Activated gamma-delta T cell treated with Interleukin-2 at 50 U/mL for 16 hours (primary cell): ENCODE results near the gene FRMD4B.

Source experiments
- DNase-seq: peaks from one replicate; pipeline ENCODE4 v3.0.0-alpha.2; 2020

The FRMD4B gene

DNA sequence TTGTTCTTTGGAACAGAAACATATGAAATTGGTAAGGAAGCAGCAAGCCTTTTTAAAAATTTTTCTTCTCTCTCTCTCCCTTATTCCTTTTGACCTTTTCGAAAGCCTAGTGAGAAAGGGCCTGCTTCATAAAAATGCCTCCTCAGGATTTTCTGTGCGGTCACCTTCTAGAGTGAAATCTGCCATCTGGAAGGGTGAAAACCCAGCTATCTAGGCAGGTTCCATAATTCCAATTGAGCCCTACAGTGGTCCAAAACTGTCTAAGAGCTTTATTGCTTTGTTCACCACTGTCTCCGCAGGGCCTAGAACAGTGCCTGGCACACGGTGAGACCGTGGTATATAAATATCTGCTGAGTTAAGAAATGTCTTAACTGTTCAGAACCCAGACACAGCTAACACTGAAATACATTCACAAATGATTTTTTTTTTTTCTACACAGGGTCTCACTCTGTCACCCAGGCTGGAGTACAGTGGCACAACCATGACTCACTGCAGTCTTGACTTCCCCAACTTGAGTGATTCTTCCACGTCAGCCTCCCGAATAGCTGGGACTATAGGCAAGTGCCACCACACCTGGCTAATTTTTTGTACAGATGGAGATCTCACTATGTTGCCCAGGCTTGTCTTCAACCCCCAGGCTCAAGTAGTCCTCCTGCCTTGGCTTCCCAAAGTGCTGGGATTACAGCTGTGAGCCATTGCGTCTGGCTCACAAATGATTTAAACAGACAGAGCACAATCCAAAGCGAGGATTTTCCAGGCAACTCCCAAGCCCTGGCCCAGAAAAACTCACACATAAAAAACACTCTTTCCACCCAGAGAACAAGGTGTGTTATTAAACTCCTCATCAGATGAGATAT lies 64.4 kb downstream of the FRMD4B start:
- DNase-seq: no peak

DNA sequence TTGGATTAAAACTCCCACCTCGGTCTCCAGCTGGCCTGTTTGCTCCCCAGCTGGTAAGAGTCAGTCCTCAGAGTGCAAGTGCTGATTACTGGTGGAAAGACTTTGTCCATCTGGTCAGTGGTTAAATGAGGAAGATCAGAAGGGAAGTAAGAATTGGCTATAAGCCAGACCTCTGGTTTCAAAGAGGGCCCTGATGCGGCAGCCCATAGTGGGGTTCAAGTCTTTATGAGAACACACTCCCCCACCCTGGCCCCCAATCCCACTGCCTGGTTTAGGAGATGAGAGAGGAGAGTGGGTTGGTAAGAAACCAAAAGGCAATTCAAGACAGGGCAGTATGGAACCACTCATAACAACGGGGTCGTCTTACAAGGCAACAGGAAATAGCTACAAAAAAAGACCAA lies 65.0 kb downstream of the FRMD4B start:
- DNase-seq: no peak

DNA sequence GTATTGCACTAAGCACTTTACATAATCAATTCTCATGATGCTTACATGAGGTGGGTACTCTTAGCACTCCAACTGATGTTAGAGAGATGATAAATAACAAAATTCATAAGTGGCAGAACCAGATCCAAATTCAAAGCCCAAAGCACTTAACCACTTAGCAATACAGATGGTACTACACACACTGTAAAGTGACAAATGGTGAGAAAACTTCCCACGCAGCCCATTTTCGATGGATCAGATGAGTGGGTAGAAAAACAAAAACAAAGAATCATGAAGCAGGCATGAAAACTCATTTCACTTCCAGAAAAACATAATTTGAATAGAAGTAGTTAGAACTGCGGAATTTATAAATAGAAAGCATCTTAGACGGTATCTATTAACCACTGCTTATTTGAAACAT lies 66.2 kb downstream of the FRMD4B start:
- no peak for DNase-seq

DNA sequence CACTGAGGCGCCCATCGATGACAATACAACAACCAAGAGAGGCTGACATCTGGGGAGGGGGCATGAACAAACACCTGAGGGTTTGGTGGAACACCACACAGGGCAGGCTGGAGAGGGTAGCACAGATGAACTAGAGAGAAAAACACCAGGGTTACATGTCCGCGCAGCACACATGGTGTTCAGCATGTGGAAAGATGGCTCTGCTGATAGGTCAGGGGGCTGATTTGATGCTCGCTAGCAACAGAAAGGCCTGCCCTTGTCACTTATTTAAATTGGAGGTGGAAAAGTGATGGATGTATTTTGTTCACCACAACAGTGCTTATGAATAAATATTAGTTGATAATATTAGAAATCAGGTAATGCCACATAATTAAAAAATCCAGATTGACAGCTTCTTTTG lies 67.5 kb downstream of the FRMD4B start:
- DNase-seq: no peak

DNA sequence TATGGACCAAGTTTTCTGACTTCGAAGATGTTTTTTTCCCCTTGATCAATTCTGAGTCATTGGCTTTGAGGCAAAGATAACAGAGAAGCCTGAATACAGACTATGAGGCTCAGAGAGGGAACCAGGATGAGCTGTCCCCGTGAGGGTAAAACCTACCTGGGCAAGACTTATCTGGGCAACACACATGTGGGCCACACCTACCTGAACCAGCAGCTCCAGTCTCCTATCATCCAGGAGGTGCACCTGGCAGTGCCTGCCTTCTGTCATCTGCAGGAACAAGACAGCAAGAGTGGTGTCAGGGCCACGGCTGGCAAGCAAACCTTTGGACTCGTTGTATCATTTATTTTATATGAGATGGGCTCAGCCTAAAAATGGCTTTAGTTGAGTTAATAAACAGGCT lies 72.6 kb downstream of the FRMD4B start:
- DNase-seq: no peak

DNA sequence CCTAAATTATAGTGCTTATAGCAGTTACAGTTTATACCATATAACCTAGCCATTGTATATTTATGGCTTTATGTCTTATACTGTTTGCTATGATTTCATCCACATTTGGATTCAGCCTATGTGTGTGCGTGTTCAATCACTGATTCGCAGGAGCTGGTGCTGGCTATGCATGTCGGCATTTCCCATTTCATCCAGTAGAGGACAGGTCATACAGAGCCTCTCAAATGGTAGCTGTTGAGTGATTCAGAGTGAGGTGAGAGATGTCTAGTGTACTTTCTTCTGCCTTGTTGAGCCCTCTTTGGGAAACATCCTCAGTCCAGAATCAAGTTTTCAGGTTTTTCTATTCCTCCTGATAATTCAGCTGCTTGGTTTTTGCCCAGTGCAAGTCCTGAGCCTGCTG lies 76.1 kb downstream of the FRMD4B start:
- DNase-seq: no peak

DNA sequence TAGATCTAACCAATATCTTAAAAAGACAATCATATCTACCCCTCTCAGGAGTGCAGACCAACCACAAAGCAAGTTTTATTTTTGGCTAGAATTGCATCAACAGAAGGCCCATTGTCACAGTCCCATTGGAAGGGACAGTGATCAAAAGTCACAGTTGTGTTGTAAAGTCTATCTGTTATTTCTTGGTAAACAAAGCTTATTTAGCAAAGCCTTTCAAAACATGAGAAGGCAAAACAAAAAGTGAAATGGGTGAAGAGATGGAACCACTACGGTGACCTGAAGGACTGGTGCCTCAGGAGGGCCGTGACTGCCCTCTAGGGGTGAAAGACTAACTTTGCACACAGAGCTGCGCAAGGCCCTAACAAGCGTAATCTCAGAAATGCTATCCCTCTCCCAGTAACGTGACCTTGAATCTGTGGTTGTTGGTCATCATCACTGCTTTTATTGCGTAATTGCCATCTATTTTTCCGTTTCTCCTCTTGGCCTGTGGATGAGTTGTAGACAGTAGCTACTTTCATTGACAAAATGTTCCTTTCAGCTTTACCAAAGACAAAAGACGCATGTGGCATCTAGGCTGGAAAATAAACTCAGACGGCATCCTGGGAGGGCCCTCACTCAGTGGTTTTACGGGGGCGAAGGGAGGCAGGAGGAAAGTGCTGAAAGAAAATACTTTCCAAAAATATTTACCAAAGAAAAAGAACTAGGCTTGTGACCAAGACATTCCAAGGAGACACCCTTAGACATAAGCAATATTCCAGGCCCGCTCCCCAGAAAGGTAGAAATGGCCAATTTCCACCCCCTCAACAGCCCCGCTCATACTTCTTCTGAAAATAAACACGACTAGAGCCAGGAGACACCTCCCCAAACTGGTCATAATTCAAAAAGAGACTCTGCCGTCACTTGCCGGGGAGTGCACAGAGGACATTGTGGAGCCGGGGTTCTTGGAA lies 79.4 kb downstream of the FRMD4B start:
- peak; percentile 59 for DNase-seq

DNA sequence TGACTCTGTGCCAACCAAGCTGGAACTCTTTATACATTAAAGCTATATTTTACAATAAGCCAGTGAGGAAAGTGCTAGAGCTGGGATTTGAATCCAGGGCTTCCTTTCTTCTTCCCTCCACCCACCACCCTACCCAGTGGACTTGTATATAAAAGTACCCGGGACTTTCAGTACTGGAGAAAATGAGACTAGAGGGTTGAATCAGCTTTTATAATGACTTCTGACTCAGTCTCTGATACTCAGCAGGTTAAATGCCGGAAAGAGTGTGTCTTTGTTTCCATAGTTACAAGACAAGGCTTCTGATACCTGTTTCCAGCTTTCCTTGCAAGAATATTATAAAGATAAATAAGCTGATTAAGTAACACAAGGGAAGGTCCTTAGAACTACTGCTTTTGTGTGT lies 80.9 kb downstream of the FRMD4B start:
- DNase-seq: no peak

DNA sequence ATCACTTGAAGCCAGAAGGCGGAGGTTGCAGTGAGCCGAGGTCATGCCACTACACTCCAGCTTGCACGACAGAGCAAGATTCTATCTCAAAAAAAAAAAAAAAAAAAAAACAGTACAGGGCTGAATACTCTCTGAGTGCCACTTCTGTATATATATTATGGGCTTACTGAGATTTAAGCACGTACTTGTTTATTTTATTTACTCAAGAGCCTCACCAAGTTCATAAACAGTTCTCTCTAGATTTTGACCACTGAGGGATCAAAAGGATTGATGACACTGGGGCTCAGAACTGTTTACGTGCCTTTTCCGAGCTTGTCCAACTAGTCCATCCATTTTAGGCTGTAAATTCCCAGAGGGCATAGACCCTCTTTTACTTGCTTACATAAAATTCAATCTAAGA lies 81.5 kb downstream of the FRMD4B start:
- DNase-seq: no peak

DNA sequence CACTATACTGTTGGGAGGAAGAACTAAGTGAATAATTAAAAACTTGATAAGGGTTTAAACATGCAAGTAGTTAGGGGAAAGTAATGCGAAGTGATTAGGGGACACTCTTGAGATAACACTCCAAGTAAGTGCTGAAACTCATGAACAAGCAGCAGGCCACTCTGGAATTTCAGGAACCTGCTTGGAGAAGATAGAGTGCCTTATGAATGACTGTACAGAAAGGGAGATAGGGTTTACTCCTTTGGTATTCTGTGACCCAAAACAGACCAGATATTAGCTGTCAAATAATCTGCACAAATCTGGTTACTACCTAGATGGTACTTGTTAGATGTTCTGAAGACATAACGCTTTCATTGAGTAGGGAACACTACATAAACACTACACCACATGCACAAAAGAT lies 85.6 kb downstream of the FRMD4B start:
- no peak for DNase-seq

DNA sequence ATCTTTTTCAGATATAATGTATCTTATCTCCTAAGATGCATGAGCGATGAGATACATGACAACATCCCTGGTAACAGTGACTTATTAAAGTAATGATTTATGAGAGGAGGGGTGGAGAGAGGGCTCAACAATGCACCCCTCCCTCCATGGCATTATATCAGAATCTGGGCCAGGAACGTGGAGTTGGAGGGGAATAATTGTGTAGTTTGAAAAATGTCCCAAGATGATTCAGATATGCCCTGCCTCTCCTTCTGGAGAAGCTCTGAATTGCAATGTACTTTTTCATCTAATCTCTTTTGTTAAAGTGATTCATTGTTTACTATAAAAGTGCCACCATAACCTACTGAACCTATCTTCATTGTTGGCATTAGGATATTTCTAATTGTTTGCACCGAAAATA lies 86.5 kb downstream of the FRMD4B start:
- no peak for DNase-seq

DNA sequence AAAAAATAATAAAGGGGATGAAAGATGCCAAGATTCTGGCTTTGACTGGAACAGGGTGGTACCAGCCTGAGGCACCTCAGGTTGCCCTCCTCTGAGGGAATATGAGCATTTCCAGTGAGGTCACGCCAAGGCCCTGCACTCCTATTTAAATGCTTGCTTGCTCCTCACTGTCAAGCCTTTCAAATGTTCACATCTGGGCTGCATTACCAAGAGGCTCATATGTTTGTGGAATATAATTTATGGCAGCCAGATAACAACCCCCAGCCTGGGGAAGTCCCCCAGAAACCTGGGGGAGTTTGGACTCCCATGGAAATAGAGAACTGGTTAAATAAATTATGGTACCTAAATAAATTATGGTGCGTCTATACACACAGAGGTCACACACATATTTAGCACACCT lies 88.4 kb downstream of the FRMD4B start:
- DNase-seq: no peak

DNA sequence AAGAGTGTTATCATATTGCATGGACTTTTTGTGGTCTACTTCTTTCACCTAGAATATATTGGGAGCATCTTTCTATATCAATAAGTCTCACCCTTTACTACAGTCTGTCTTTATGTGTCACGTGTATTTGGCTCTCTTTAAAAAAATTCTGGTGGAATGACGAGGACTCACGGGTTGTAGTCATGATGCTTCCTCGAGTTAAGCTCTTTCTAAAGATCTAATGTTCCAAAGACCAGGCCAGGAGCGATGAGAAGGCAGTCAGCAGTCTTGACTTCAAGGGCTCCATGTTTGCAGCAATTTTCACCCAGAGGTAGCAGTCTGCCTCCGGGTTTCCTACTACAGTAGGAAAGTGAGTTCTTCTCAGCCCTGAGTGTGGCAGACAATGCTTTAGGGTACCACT lies 88.9 kb downstream of the FRMD4B start:
- no peak for DNase-seq

DNA sequence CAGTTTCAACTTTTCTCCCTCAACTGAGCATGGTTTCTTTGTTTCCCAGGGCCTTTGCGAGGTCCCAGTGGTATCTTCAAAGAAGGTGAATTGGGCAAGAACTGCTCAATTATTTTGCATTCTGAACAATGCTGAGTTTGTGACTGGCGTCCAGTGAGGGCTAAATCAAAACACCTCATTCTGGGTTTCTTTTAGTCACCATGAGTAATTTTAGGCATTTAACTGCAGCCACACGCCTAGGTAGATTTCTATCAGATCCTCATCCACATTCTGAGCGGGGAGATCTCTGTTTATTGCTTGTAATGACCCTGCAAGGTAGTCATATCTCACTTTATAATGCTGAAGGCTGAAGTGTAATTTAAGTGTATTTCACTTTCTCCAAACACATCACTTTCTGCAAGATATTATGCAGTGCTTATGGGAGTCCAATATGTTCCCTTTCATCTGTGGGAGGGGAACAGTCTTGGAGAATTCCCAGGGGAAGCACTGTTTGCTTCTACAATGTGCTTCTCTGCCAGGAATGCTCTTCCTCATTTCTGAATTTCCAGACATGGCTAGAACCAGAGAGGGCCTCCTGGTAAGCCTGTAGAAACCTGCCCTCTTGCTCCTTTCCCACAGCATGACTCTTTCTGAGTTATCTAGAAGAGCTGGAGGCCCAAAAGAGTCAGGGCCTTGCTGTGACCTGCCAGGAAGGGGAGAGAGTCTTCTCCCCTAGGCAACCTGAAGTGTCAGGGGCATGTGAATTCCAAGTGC lies 91.7 kb downstream of the FRMD4B start:
- no peak for DNase-seq

DNA sequence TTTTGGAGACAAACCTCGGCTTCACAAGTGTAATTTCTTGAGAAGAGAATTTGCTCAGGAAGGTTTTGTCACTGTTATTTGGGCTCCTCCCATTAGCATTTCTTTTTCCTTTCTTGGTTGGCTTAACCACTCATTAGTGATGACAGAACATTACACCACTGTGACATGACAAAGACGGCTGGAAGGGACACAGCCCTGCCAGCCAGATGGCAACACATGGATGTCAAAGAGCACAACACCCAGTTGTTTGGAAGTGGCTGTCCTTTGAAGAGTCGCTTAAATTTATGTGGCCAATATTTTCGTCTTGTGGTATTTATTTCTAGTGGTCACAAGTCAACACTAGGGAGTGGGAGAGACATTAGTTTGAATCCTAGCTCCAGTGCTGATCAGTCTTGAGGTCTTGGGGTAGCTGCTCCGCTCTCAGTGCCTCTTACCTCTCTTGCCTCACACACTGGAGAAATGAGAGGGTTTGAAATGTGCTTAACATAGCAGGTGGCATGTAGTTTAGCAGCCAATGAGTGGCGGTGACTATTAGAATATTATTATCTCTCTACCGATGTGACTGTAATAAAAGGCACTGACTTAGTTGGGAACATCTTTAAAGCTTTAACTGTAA lies 92.8 kb downstream of the FRMD4B start:
- no peak for DNase-seq

DNA sequence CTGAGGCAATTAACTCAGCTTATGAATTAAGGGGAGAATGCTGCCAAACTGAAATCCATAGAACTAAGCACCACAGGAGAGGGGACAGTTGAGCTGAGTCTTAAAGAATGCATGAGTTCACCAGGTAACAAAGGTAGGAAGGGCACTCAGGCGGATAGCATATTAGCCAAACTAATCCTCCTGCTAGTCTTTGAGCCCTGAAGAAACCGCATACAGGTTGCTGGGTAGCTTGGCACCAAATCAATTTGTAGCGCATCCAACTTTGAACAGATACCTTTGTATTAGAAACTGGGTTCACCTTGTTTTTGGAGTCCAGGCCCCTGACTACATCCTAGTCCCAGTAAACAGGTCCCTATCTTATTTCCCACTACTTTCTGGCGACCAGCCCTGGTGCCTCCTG lies 93.7 kb downstream of the FRMD4B start:
- no peak for DNase-seq

DNA sequence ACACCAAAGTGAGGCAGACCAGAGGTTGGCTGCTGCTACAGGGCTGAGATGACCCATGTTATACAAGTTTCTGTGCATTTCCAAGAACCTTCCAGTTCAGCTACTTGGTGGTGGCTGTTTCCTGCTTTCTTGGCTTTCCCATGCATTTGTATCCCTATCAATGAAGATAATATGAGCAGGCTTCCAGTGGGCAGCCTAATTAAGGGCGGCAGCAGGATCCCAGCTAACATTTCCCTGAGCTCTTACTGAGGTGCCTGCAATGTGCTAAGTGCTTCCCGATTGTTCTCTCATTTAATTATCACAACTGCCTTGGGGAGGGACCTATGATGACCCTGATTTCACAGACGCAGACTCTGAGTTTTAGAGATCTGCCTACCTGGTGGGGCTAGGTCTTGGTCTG lies 95.5 kb downstream of the FRMD4B start:
- DNase-seq: no peak

DNA sequence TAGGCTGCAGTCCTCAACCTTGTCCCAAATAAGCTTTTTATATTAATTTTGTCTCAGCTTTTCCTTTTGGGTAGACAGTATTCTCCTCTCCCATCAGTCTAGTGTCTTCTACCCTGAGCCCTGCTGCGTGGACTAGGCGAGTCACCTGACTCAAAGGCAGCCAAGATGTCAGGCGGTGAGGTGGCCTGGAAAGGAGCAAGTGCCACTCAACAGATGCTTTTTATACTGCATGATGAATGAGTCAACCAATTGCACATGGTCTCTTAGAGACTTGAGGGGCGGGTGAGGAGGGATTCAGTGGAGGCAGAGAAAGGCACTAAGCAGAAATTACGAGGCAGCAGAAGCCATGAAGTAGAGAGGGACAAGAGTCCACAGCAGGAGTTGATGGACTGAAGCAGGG lies 95.9 kb downstream of the FRMD4B start:
- no peak for DNase-seq

DNA sequence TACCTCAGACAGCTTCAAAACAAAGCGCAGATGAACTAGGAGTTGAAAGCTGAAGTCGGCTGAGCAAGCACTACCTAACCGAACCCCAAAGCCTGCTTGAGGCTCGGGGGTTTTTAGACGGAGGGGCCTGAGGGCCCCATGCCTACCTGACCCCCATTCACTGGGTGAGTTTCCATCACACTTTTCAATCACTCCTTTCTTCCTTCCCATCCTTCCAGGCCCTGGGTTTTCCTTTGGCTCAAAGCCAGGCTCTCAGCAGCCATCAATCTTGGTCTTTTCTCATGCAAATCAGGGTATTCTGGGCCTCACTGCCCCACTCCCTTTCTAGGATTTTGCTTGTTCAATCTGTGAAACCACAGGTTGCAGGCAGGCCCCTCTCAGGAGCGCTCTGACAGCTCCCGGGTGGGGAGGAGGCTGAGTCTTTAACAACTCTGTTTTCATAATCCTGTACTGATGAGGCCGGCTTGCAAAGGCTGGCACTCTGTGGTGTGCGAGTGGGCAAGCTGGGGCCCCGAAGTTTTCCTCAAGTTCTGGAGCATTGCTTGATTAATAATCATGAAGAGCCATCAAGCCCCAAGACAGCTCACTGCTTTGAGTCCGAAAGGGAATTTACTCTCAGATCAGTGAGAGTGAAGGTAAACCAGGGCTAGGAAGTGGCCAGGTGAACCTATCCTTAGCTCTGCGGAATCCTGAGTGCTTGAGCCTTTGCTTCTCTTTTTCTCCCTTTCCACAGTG lies 97.6 kb downstream of the FRMD4B start:
- peak; percentile 5 for DNase-seq

DNA sequence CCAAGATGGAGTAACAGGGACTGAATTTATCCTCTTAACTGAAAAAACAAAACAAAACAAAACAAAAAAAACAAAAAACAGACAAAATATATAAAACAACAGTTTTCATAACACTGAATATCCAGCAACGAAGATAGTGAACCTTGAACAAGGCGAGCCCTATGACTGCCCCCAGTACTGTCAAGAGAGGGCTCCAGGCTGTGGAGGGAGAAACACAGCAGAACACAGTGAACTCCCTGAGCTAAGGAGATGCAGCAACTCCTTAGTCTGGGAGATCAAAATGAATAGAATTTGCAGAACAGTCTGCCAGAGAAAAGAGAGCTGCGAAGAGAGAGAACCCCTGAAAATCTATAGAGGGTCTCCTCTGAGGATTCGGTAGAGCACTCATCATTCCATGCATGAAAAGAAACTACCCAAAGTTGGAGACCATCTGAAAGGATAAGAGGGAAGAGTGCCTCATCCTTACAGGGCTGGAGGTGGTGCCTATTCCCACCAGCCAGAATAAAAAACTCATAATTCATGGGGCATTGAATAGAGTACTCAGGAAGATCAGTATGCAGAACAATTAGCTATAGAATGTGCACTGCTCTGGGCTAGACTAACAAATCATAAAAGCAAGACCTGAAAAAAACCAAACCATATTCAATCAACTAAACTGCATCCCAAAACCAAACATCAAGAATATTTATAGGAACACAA lies 101.8 kb downstream of the FRMD4B start:
- no peak for DNase-seq

DNA sequence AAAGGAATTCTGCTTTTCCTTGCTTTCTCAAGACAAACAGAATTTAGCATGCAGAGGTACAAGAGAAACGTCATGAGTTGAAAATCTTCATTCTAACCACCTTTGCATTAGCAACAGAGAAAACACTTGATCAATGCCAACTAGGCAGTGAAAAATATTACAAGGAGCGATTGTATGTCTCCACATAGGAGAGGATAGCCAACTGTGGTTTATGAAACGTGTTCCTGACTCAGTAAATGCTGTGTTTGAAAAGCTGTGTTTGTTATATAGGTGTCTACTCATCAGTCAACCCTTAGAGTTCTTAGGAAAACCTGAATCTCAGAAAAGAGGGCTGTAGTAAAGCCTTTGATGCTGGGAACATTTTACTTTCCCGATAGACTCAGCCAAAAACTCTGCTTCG lies 102.4 kb downstream of the FRMD4B start:
- no peak for DNase-seq

DNA sequence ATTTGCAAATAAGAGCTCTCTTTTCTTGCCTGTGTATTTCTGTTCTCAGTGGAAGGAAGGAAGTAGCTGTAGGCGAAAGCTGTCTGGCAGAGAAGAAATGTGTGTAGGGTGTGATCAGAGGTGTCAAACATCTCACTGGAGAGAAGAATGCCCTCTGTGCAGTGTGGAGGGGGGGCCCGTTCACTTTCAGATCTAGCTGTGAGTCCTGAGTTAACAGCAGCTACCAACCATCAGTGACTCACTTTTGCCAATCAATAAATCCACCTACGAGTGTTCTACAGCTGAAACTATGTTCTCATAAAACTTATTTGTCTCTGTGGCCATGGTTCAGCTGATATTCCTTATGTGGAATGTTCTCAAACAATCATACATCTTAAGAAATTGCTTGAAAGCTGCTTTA lies 103.7 kb downstream of the FRMD4B start:
- DNase-seq: peak; percentile 40
